ENCODE data around the gene GP1BB. TPM values are rescaled to one million over a fixed set of nuclear protein-coding genes. Genes with fewer than 3 reads are reported as not detected.

The GP1BB gene
- total and polyA plus RNA-seq, 2 experiments from 2014 or later: 80.9 to 89.4 TPM

GRCh38 chr22:19773470-19774040, 50.2 kb downstream of the GP1BB start:
- H3K9me3 ChIP-seq (ENCODE audit: low read depth): no peaks in the 10 kb centered on the region
- no peak for DNase-seq (ENCODE audit: low read depth in 1 of 2, low spot score in 1 of 2)
- peaks cover 77% of the 10 kb centered on the region for H3K27me3 ChIP-seq
- no peak overlapping the region for H3K4me3 ChIP-seq
- peaks cover 2% of the 10 kb centered on the region for H3K4me1 ChIP-seq (ENCODE audit: low read depth)
- no peak overlapping the region for H3K27ac ChIP-seq
- TF ChIP-seq, protein P1, sequence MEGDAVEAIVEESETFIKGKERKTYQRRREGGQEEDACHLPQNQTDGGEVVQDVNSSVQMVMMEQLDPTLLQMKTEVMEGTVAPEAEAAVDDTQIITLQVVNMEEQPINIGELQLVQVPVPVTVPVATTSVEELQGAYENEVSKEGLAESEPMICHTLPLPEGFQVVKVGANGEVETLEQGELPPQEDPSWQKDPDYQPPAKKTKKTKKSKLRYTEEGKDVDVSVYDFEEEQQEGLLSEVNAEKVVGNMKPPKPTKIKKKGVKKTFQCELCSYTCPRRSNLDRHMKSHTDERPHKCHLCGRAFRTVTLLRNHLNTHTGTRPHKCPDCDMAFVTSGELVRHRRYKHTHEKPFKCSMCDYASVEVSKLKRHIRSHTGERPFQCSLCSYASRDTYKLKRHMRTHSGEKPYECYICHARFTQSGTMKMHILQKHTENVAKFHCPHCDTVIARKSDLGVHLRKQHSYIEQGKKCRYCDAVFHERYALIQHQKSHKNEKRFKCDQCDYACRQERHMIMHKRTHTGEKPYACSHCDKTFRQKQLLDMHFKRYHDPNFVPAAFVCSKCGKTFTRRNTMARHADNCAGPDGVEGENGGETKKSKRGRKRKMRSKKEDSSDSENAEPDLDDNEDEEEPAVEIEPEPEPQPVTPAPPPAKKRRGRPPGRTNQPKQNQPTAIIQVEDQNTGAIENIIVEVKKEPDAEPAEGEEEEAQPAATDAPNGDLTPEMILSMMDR (IDR thresholded peaks at IDR 0.05; ENCODE audit: low read depth, low read length): no peak
- no peaks in the 10 kb centered on the region for H3K36me3 ChIP-seq

Other genes with a start within 250 kb of the GP1BB start
- 23.4 and 34.2 TPM in 2 replicates for gene UFD1, start 244.3 kb upstream of the GP1BB start, total RNA-seq
- 36.9 and 77.3 TPM in 2 replicates for gene UFD1, start 244.3 kb upstream of the GP1BB start, polyA plus RNA-seq
- 7.6 and 9.1 TPM in 2 replicates for gene CDC45, start 243.6 kb upstream of the GP1BB start, total RNA-seq
- gene CDC45, start 243.6 kb upstream of the GP1BB start, polyA plus RNA-seq: 11.2 and 15.5 TPM in 2 replicates
- 0.74 and 1.0 TPM in 2 replicates for gene CLDN5, start 199.1 kb upstream of the GP1BB start, total RNA-seq
- 0.13 and 0.50 TPM in 2 replicates for gene CLDN5, start 199.1 kb upstream of the GP1BB start, polyA plus RNA-seq
- gene SEPTIN5, start 9.0 kb upstream of the GP1BB start, total RNA-seq: 165 and 303 TPM in 2 replicates
- 129 and 260 TPM in 2 replicates for gene SEPTIN5, start 9.0 kb upstream of the GP1BB start, polyA plus RNA-seq
- gene TBX1, start 37.2 kb downstream of the GP1BB start, total RNA-seq: 0.12 and 0.35 TPM in 2 replicates
- gene TBX1, start 37.2 kb downstream of the GP1BB start, polyA plus RNA-seq: 0.71 and 0.84 TPM in 2 replicates
- gene GNB1L, start 131.3 kb downstream of the GP1BB start, total RNA-seq: 5.3 and 5.5 TPM in 2 replicates
- gene GNB1L, start 131.3 kb downstream of the GP1BB start, polyA plus RNA-seq: 3.5 and 9.7 TPM in 2 replicates
- gene RTL10, start 131.3 kb downstream of the GP1BB start, total RNA-seq: 19.2 and 20.9 TPM in 2 replicates
- 11.9 and 15.7 TPM in 2 replicates for gene RTL10, start 131.3 kb downstream of the GP1BB start, polyA plus RNA-seq
- 41.3 and 51.9 TPM in 2 replicates for gene COMT, start 218.2 kb downstream of the GP1BB start, total RNA-seq
- gene COMT, start 218.2 kb downstream of the GP1BB start, polyA plus RNA-seq: 33.2 and 35.8 TPM in 2 replicates
- 15.6 and 16.1 TPM in 2 replicates for gene TXNRD2, start 218.3 kb downstream of the GP1BB start, total RNA-seq
- gene TXNRD2, start 218.3 kb downstream of the GP1BB start, polyA plus RNA-seq: 21.2 and 24.2 TPM in 2 replicates